H9 (cell line): ENCODE results near the gene PLA2G4E. TPM values are rescaled to one million over a fixed set of nuclear protein-coding genes. Genes with fewer than 3 reads are reported as not detected.

Experiments
- DNase-seq: peaks from one replicate; pipeline ENCODE4 v3.0.0-alpha.2; 2017
- H2AFZ ChIP-seq: one replicate; pipeline ENCODE4 v1.6.1; 2013; ENCODE audit warnings: mild to moderate bottlenecking, low read length, control low read depth, moderate library complexity
- H2AK5ac ChIP-seq: 2 replicates; pipeline ENCODE4 v1.6.1; 2013; ENCODE audit warnings: low read length, control low read depth, mixed read lengths; ENCODE audit not compliant: insufficient read length
- H2BK120ac ChIP-seq: one replicate; pipeline ENCODE4 v1.6.1; 2013; ENCODE audit warnings: low read depth, mild to moderate bottlenecking, low read length, control low read depth, inconsistent platforms; ENCODE audit not compliant: poor library complexity, severe bottlenecking
- H2BK12ac ChIP-seq: 2 replicates; pipeline ENCODE4 v1.6.1; 2013; ENCODE audit warnings: low read length, control low read depth, mixed read lengths, low read depth; ENCODE audit not compliant: insufficient read length
- H2BK15ac ChIP-seq: 2 replicates; pipeline ENCODE4 v1.6.1; 2013; ENCODE audit warnings: low read depth, low read length, control low read depth
- H2BK20ac ChIP-seq: one replicate; pipeline ENCODE4 v1.6.1; 2013; ENCODE audit warnings: low read depth, mild to moderate bottlenecking, low read length, control low read depth, inconsistent platforms; ENCODE audit not compliant: poor library complexity, severe bottlenecking
- H2BK5ac ChIP-seq: 2 replicates; pipeline ENCODE4 v1.6.1; 2013; ENCODE audit warnings: low read length, control low read depth, mixed read lengths; ENCODE audit not compliant: insufficient read length
- H3K14ac ChIP-seq: 2 replicates; pipeline ENCODE4 v1.6.1; 2013; ENCODE audit warnings: low read length, control low read depth; ENCODE audit not compliant: insufficient read depth
- H3K18ac ChIP-seq: 2 replicates; pipeline ENCODE4 v1.6.1; 2013; ENCODE audit warnings: low read depth, mild to moderate bottlenecking, mixed read lengths, low read length, control low read depth; ENCODE audit not compliant: insufficient read length
- H3K23ac ChIP-seq: 2 replicates; pipeline ENCODE4 v1.6.1; 2013; ENCODE audit warnings: low read length, control low read depth, mixed read lengths, low read depth; ENCODE audit not compliant: insufficient read length
- H3K23me2 ChIP-seq: 2 replicates; pipeline ENCODE4 v1.6.1; 2013; ENCODE audit warnings: low read depth, mild to moderate bottlenecking, mixed read lengths, low read length, control low read depth; ENCODE audit not compliant: insufficient read length, poor library complexity, severe bottlenecking
- H3K27ac ChIP-seq: 2 replicates; pipeline ENCODE4 v1.5.1; 2013; ENCODE audit warnings: low read length, control low read depth, mixed read lengths, low read depth; ENCODE audit not compliant: insufficient read length
- H3K27me3 ChIP-seq: 2 replicates; pipeline ENCODE4 v1.6.1; 2013; ENCODE audit warnings: low read length, control low read depth, inconsistent platforms; ENCODE audit not compliant: insufficient read depth
- H3K4ac ChIP-seq: 2 replicates; pipeline ENCODE4 v1.6.1; 2013; ENCODE audit warnings: low read depth, mild to moderate bottlenecking, control low read depth, inconsistent platforms, low read length, moderate library complexity
- H3K4me1 ChIP-seq: 2 replicates; pipeline ENCODE4 v1.6.1; 2013; ENCODE audit warnings: low read length, control low read depth, inconsistent platforms; ENCODE audit not compliant: insufficient read depth
- H3K4me2 ChIP-seq: 2 replicates; pipeline ENCODE4 v1.6.1; 2013; ENCODE audit warnings: low read length, control low read depth, mixed read lengths; ENCODE audit not compliant: insufficient read length, insufficient read depth
- H3K56ac ChIP-seq: 2 replicates; pipeline ENCODE4 v1.6.1; 2013; ENCODE audit warnings: low read depth, mild to moderate bottlenecking, mixed read lengths, low read length, control low read depth; ENCODE audit not compliant: insufficient read length
- H3K79me1 ChIP-seq: 2 replicates; pipeline ENCODE4 v1.6.1; 2013; ENCODE audit warnings: low read depth, mild to moderate bottlenecking, moderate library complexity, low read length, control low read depth, inconsistent platforms; ENCODE audit not compliant: insufficient read depth, poor library complexity, severe bottlenecking
- H3K79me2 ChIP-seq: 2 replicates; pipeline ENCODE4 v1.6.1; 2013; ENCODE audit warnings: low read length, control low read depth, inconsistent platforms; ENCODE audit not compliant: insufficient read depth
- H3K9ac ChIP-seq: 2 replicates; pipeline ENCODE4 v1.6.1; 2013; ENCODE audit warnings: low read length, control low read depth, mixed read lengths; ENCODE audit not compliant: insufficient read length; ENCODE audit errors: extremely low read depth
- H3K9me3 ChIP-seq: one replicate; pipeline ENCODE4 v1.6.1; 2013; ENCODE audit warnings: low read depth, low read length, inconsistent platforms; ENCODE audit not compliant: control insufficient read depth
- H3T11ph ChIP-seq: one replicate; pipeline ENCODE4 v1.6.1; 2013; ENCODE audit warnings: mild to moderate bottlenecking, low read length, control low read depth, inconsistent platforms
- H4K20me1 ChIP-seq: one replicate; pipeline ENCODE4 v1.6.1; 2013; ENCODE audit not compliant: control insufficient read depth, insufficient read length, insufficient read depth
- H4K5ac ChIP-seq: 2 replicates; pipeline ENCODE4 v1.6.1; 2013; ENCODE audit warnings: low read depth, mild to moderate bottlenecking, mixed read lengths, low read length, control low read depth; ENCODE audit not compliant: insufficient read length
- H4K8ac ChIP-seq: replicated peaks from 2 replicates; pipeline ENCODE4 v1.6.1; 2013; ENCODE audit warnings: low read length, control low read depth, mixed read lengths, low read depth; ENCODE audit not compliant: insufficient read length
- H4K91ac ChIP-seq: 2 replicates; pipeline ENCODE4 v1.6.1; 2013; ENCODE audit warnings: low read depth, mild to moderate bottlenecking, moderate library complexity, mixed read lengths, low read length, control low read depth; ENCODE audit not compliant: insufficient read length
- H3K27ac Mint-ChIP-seq, 3 experiments: 2 replicates in 2 of 3; 3 replicates in 1 of 3; pipeline ENCODE4 v1.8.0; 2020 to 2021; ENCODE audit warnings: mixed read lengths in 3 of 3, mild to moderate bottlenecking in 1 of 3, moderate library complexity in 1 of 3
- H3K27me3 Mint-ChIP-seq: 2 replicates; pipeline ENCODE4 v1.8.0; 2021; ENCODE audit warnings: low read depth, mild to moderate bottlenecking, moderate library complexity, mixed read lengths
- H3K36me3 Mint-ChIP-seq, 3 experiments: 2 replicates in 2 of 3; 3 replicates in 1 of 3; pipeline ENCODE4 v1.8.0; 2020 to 2021; ENCODE audit warnings: low read depth in 3 of 3, mixed read lengths in 3 of 3; ENCODE audit not compliant: insufficient read depth in 1 of 3
- H3K4me1 Mint-ChIP-seq, 2 experiments: 2 replicates each; pipeline ENCODE4 v1.8.0; 2020; ENCODE audit warnings: mixed read lengths in 2 of 2
- H3K4me3 Mint-ChIP-seq, 2 experiments: 2 replicates in 1 of 2; 3 replicates in 1 of 2; pipeline ENCODE4 v1.8.0; 2020 to 2021; ENCODE audit warnings: mild to moderate bottlenecking in 2 of 2, mixed read lengths in 2 of 2, moderate library complexity in 1 of 2
- H3K9me3 Mint-ChIP-seq, 2 experiments: 2 replicates in 1 of 2; 3 replicates in 1 of 2; pipeline ENCODE4 v1.8.0; 2020; ENCODE audit warnings: mild to moderate bottlenecking in 2 of 2, mixed read lengths in 2 of 2, moderate library complexity in 1 of 2
- CTCF ChIP-seq: fragments of 200-600 bp; sonication (generic); conservative IDR thresholded peaks from 3 replicates; pipeline ENCODE4 v1.8.0; 2021; ENCODE audit warnings: antibody characterized with exemption, mild to moderate bottlenecking
- WGBS: extraction: QIAGEN DNeasy Blood & Tissue Kit; methylation state at CpG from one replicate; pipeline ENCODE4 v1.1.7; 2013; ENCODE audit warnings: missing lambda C conversion rate, low lambda C conversion rate, mixed read lengths; ENCODE audit not compliant: insufficient read length; ENCODE audit errors: extremely low coverage; 5-methylcytosine and 5-hydroxymethylcytosine counted together
- total RNA-seq: library from RNA; stranded (reverse); gene quantifications from 2 replicates; pipeline ENCODE4 v1.2.1, GENCODE V29; 2021

Gene PLA2G4E
- total RNA-seq, 1 experiment from 2014 or later = not detected

- Mint-ChIP-seq H3K9me3 (no peaks in the 10 kb centered on the region), H3K4me1 (peaks cover 11 to 21% of the 10 kb centered on the region in 2 experiments; a peak in 3 of 4 replicates), H3K27me3 (no peaks in the 10 kb centered on the region), H3K4me3 (no peak overlapping the region), H3K27ac (peak overlapping the region in 2 of 3 experiments; percentile 20 to 23; a peak in 2 of 7 replicates), H3K36me3 (peaks cover 10 to 35% (median 23%) of the 10 kb centered on the region in 3 experiments; a peak in 6 of 7 replicates)
- H3K56ac ChIP-seq = no peak overlapping the region
- H2BK15ac ChIP-seq = no peak overlapping the region
- no peaks in the 10 kb centered on the region for H3K23me2 ChIP-seq
- no peak for DNase-seq
- H2BK20ac ChIP-seq = no peak overlapping the region
- H2BK120ac ChIP-seq = no peak overlapping the region
- WGBS = no CpG with 5 or more reads among the region's 4 CpGs
- no peaks in the 10 kb centered on the region for H3K9me3 ChIP-seq
- H3K14ac ChIP-seq = no peak overlapping the region
- H3K4ac ChIP-seq = no peak overlapping the region
- H4K91ac ChIP-seq = no peak overlapping the region
- no peak overlapping the region for H2AK5ac ChIP-seq
- no peaks in the 10 kb centered on the region for H4K20me1 ChIP-seq
- H2BK5ac ChIP-seq = no peak overlapping the region
- no peak overlapping the region for H4K8ac ChIP-seq
- H3K4me2 ChIP-seq = no peak overlapping the region
- no peak overlapping the region for H3K18ac ChIP-seq
- H4K5ac ChIP-seq = no peak overlapping the region
- H3K4me1 ChIP-seq = no peaks in the 10 kb centered on the region
- no peak for TF ChIP-seq CTCF
- peaks cover 2% of the 10 kb centered on the region for H3K79me1 ChIP-seq
- H3K79me2 ChIP-seq = no peaks in the 10 kb centered on the region
- no peak overlapping the region for H2BK12ac ChIP-seq
- H3K9ac ChIP-seq = no peak overlapping the region
- no peak overlapping the region for H2AFZ ChIP-seq
- no peaks in the 10 kb centered on the region for H3K27me3 ChIP-seq
- no peak overlapping the region for H3T11ph ChIP-seq
- no peak overlapping the region for H3K27ac ChIP-seq
- no peak overlapping the region for H3K23ac ChIP-seq
These were observed 70.7 kb downstream of the PLA2G4E start for GRCh38 chr15:41950127-41950483.
